ENCODE measurements around the gene TSPAN9. TPM values are rescaled to one million over a fixed set of nuclear protein-coding genes. Genes with fewer than 3 reads are reported as not detected.

TSPAN9 gene
- total RNA-seq, result 238 and 379 TPM in 2 replicates
- polyA plus RNA-seq (2012), result 204 TPM

- DNase-seq (ENCODE audit: low read depth), result peak; percentile 66
Measured at GRCh38 chr12:3076730-3077571, at the start of gene TSPAN9. TSS of gene TSPAN9 (plus strand) at chr12:3077379. CDS start at chr12:3201194, 123,815 bp downstream.

- DNase-seq (ENCODE audit: low read depth), result no peak
Measured at GRCh38 chr12:3028108-3028507, 49.1 kb upstream of the TSPAN9 start.

GRCh38 chr12:3030821-3031429 lies 46.3 kb upstream of the TSPAN9 start:
- peak; percentile 92 for DNase-seq (ENCODE audit: low read depth)

- DNase-seq (ENCODE audit: low read depth), result no peak
Measured at GRCh38 chr12:3032161-3032560, 45.0 kb upstream of the TSPAN9 start.

GRCh38 chr12:3032770-3033538 lies 44.2 kb upstream of the TSPAN9 start:
- peak; percentile 76 for DNase-seq (ENCODE audit: low read depth)

GRCh38 chr12:3033539-3033867 lies 43.7 kb upstream of the TSPAN9 start:
- peak; percentile 98 for DNase-seq (ENCODE audit: low read depth)

GRCh38 chr12:3034067-3034750 lies 43.0 kb upstream of the TSPAN9 start:
- peak; percentile 96 for DNase-seq (ENCODE audit: low read depth)

GRCh38 chr12:3035171-3035570 lies 42.0 kb upstream of the TSPAN9 start:
- peak; percentile 71 for DNase-seq (ENCODE audit: low read depth)

GRCh38 chr12:3035815-3036702 lies 41.1 kb upstream of the TSPAN9 start:
- no peak for DNase-seq (ENCODE audit: low read depth)

GRCh38 chr12:3036901-3037600 lies 40.1 kb upstream of the TSPAN9 start:
- DNase-seq (ENCODE audit: low read depth), result no peak

GRCh38 chr12:3038166-3038565 lies 39.0 kb upstream of the TSPAN9 start:
- no peak for DNase-seq (ENCODE audit: low read depth)

GRCh38 chr12:3038926-3039510 lies 38.2 kb upstream of the TSPAN9 start:
- DNase-seq (ENCODE audit: low read depth), result no peak

GRCh38 chr12:3040026-3040656 lies 37.0 kb upstream of the TSPAN9 start:
- no peak for DNase-seq (ENCODE audit: low read depth)

- DNase-seq (ENCODE audit: low read depth), result no peak
Measured at GRCh38 chr12:3040663-3041544, 36.3 kb upstream of the TSPAN9 start.

- DNase-seq (ENCODE audit: low read depth), result peak; percentile 84
Measured at GRCh38 chr12:3041558-3042164, 35.5 kb upstream of the TSPAN9 start.

- DNase-seq (ENCODE audit: low read depth), result peak; percentile 68
Measured at GRCh38 chr12:3042394-3042793, 34.8 kb upstream of the TSPAN9 start.

GRCh38 chr12:3042826-3043225 lies 34.4 kb upstream of the TSPAN9 start:
- no peak for DNase-seq (ENCODE audit: low read depth)
